WERI-Rb-1 (cell line): Measurements from ENCODE around the gene LINC01488.

Experiments used
- DNase-seq: peaks from one replicate; pipeline ENCODE4 v3.0.0-alpha.2; 2020
- H3K27ac ChIP-seq: fragments of 250-450 bp; sonication (Bioruptor Pico); 2 replicates; pipeline ENCODE4 v1.5.1; 2020; ENCODE audit warnings: mild to moderate bottlenecking, moderate library complexity
- H3K27me3 ChIP-seq: fragments of 250-450 bp; sonication (Bioruptor Pico); 2 replicates; pipeline ENCODE4 v1.5.1; 2021; ENCODE audit warnings: mild to moderate bottlenecking, low read depth, moderate library complexity; ENCODE audit not compliant: insufficient read depth, severe bottlenecking
- H3K36me3 ChIP-seq: fragments of 250-450 bp; sonication (Bioruptor Pico); 2 replicates; pipeline ENCODE4 v1.5.1; 2020; ENCODE audit warnings: mild to moderate bottlenecking, moderate library complexity
- H3K4me3 ChIP-seq: 2 replicates; pipeline ENCODE4 v1.5.1; 2011; ENCODE audit warnings: low read depth, mild to moderate bottlenecking, control low read depth, low read length
- H3K9me3 ChIP-seq: fragments of 250-450 bp; sonication (Bioruptor Pico); 2 replicates; pipeline ENCODE4 v1.5.1; 2021; ENCODE audit warnings: mild to moderate bottlenecking, moderate library complexity; ENCODE audit not compliant: severe bottlenecking
- TF ChIP-seq, protein P1 (sequence below): IDR thresholded peaks from 2 replicates; pipeline ENCODE4 v1.5.1; 2011; ENCODE audit warnings: low read depth, mild to moderate bottlenecking, control low read depth, inconsistent platforms, low read length

Gene LINC01488

DNA sequence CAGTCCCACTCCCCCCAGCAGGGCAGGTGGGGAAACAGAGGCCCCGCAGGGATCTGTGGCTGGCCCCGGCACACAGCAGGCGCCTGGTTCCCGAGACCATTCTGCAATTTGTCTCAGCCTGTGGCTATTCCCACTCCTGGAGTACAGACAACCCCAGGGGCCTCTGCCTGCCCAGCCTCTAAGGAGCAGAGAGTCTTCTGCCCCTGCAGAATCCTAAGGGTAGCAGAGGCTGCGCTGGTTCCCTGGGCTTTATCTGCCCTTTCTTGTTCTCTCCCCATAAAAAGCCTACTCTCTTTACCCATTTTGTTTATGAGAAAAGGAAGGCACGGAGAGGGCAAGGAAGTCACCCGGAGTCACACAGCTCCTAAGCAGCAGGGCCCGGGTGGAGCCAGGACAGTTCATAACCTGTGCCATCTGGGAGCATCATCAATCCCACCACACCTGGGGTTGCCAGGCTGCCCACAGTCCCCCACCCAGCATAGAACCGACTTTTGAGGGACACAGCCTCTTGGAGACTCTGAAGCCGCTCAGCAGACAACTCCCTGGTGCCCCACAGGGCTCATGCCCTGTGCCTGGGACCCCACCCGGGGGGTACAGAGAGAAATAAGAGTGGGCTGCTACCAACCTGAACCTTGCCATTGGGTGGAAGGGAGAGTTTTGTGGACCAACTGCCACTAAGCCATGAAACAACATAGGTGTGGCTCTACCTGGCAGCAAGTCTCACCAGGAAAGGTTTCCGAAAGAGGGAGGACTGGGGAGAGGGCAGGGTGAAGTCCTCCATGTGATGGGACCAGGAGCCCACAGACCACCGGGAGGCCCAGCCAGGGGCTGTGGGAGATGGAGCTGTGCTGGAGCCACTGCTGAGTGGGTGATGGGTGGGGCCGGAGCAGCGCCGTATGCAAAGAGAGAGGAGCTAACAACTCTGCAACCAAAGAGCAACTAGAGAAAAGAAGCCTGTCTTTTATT, 17.2 kb upstream of the LINC01488 start:
- H3K4me3 ChIP-seq: no peak overlapping the region
- H3K27ac ChIP-seq: no peak overlapping the region
- H3K36me3 ChIP-seq: no peaks in the 10 kb centered on the region
- no peak for DNase-seq
- TF ChIP-seq, protein P1, sequence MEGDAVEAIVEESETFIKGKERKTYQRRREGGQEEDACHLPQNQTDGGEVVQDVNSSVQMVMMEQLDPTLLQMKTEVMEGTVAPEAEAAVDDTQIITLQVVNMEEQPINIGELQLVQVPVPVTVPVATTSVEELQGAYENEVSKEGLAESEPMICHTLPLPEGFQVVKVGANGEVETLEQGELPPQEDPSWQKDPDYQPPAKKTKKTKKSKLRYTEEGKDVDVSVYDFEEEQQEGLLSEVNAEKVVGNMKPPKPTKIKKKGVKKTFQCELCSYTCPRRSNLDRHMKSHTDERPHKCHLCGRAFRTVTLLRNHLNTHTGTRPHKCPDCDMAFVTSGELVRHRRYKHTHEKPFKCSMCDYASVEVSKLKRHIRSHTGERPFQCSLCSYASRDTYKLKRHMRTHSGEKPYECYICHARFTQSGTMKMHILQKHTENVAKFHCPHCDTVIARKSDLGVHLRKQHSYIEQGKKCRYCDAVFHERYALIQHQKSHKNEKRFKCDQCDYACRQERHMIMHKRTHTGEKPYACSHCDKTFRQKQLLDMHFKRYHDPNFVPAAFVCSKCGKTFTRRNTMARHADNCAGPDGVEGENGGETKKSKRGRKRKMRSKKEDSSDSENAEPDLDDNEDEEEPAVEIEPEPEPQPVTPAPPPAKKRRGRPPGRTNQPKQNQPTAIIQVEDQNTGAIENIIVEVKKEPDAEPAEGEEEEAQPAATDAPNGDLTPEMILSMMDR: no peak
- H3K9me3 ChIP-seq: no peaks in the 10 kb centered on the region
- H3K27me3 ChIP-seq: peaks cover 63% of the 10 kb centered on the region

DNA sequence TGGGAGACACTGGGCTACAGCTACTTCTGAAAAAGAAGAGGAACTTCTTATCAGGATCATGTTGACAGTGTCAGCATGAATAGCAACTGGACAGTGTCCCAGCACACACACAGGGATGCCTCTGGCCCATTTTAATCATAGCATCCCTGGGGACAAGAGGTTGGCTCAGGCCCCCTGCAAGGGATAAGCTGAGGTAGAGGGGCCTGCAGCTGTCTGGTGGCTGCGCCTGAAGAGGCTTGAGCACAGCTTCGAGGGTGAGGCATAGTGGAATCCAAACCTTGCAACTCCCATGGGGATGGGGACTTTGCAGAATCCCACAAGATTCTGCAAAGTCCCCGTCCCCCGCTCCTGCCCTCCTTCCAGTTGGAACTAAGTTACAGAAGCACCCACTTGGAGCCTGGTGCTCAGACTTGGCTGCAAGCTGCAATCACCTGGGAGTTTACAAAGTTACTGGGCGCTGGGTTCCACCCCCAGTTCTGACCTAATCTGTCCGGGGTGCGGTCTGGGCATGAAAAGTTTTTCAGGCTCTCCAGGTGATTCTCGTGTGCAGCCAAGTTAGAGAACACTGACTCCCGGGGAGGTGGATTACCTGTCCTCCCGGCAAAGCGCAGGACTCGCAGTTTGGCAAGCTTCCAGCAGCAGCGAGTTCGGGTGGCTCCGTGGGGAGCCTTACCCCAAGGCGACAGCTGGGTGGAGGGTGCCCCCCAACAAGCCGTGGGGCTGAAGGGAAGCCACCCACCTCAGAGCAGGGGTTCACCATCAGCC, 16.0 kb upstream of the LINC01488 start:
- Histone ChIP-seq H3K27ac (no peak overlapping the region), H3K36me3 (no peaks in the 10 kb centered on the region), H3K27me3 (peaks cover 72% of the 10 kb centered on the region), H3K9me3 (no peaks in the 10 kb centered on the region), H3K4me3 (no peak overlapping the region)
- no peak for DNase-seq
- TF ChIP-seq, protein P1: no peak

DNA sequence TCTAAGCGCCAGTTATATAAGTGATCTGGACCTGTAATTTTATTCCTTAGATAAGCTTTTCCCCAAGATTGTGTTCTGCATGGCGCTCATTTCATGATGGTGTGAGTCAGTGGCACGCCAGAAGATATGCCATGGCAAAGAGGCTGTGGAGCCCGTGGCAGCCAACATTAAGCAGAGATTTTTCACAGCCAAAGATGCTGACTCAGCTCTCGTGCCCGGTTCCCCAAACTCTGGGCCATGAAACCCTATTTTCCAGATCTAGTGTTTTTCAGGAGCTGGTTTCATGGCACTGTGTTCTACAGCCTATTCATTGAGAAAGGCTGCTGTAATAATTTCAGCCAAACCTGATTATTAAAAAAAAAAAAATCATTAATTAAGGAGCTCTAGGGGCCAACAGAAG, 15.4 kb upstream of the LINC01488 start:
- TF ChIP-seq, protein P1: no peak
- Histone ChIP-seq H3K27me3 (peaks cover 72% of the 10 kb centered on the region), H3K4me3 (no peak overlapping the region), H3K9me3 (no peaks in the 10 kb centered on the region), H3K36me3 (no peaks in the 10 kb centered on the region), H3K27ac (no peak overlapping the region)
- DNase-seq: no peak

DNA sequence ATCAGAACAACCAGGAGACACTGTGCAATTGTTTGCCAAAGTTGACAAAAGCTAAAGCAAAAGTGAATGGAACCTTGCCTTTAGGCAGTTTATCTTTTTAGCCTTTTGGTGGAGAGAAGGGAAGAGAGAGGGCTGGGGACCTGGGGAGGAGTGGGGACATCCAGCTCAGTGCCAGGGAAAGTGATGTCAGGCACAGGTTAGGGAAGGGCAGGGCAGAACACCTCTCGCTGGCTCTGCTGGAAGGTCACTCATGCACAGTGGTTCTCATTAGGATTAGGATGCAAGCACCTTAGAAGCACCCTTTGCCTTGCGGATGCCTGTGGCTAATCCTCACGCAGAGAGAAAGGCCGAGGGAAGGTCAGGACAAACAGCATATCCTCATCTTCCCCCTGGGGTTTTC, 14.3 kb upstream of the LINC01488 start:
- Histone ChIP-seq H3K27me3 (peaks cover 66% of the 10 kb centered on the region), H3K9me3 (no peaks in the 10 kb centered on the region), H3K36me3 (no peaks in the 10 kb centered on the region), H3K27ac (no peak overlapping the region), H3K4me3 (no peak overlapping the region)
- TF ChIP-seq, protein P1: no peak
- DNase-seq: peak; percentile 16

DNA sequence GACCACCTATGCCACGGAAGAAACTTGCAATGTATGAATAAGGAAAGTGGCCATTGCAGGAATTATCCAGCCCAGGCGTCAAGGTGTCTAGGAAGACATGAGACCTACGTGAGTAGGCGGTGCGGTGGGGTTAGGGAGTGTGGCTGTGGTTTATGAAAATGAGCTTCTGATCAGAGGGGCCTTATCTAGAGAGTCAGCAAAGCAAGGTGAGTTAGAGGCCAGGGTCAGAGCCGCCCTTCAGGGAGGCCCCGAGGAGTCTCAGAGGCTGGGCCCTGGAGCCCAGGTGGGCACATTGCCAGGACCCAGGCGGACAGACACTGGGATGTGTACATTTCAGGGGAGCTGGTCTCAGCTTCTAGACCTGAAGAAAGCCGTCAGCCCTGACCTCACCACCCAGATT, 13.8 kb upstream of the LINC01488 start:
- H3K27me3 ChIP-seq: peaks cover 63% of the 10 kb centered on the region
- no peaks in the 10 kb centered on the region for H3K9me3 ChIP-seq
- no peaks in the 10 kb centered on the region for H3K36me3 ChIP-seq
- H3K4me3 ChIP-seq: no peak overlapping the region
- peak; percentile 25 for DNase-seq
- TF ChIP-seq, protein P1: no peak
- no peak overlapping the region for H3K27ac ChIP-seq
